Choroid plexus epithelial cell (primary cell): Measurements from ENCODE around the gene FANCC.

Source experiments
- DNase-seq: peaks from one replicate; pipeline ENCODE4 v3.0.0-alpha.2; 2010; ENCODE audit warnings: low read depth
- H3K4me3 ChIP-seq: 2 replicates; pipeline ENCODE4 v1.5.1; 2011; ENCODE audit warnings: low read depth, mild to moderate bottlenecking, control low read depth, low read length, moderate library complexity
- TF ChIP-seq, protein P1 (sequence below): conservative IDR thresholded peaks from 2 replicates; pipeline ENCODE4 v1.5.1; 2011; ENCODE audit warnings: low read depth, mild to moderate bottlenecking, control low read depth, inconsistent platforms, low read length, moderate library complexity

FANCC gene

DNA sequence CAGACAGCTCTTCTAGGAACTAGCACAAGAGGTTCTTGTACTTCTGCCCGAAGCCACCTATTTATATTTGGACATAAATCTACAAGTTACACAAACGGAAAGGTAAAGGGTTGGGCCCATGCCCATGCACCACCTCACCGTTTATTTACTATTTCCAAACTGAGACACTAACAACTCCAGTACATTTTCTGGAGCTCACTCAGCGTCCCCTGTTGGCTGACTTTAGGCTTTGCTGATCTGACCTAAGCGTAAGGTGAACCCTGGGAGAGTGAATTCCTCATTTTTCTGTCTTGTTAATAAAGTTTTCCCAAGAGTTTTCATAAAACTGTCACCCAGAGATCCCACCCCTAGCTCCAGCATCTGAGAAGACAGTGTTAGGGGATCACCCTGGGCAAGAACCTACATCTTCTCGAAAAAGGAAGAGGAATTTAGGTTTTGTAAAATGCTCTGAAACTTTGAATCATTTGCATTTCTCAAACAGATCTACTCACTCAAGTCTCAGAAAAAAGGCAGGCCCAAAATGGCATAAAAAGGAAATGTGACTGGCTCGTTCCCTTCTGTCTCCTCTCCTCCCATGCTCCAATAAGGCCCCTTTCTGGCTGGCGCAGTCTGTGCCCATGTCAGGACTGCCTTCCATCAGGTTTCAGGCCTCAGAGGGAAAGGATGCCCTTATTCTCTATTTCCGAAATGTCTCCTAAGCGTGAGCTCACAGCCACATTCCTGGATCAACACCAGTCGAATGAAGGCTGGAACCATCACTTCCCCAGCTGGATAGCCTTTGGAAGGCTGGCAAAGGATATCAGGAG is 201.3 kb downstream of the FANCC start:
- no peak overlapping the region for H3K4me3 ChIP-seq
- TF ChIP-seq, protein P1, sequence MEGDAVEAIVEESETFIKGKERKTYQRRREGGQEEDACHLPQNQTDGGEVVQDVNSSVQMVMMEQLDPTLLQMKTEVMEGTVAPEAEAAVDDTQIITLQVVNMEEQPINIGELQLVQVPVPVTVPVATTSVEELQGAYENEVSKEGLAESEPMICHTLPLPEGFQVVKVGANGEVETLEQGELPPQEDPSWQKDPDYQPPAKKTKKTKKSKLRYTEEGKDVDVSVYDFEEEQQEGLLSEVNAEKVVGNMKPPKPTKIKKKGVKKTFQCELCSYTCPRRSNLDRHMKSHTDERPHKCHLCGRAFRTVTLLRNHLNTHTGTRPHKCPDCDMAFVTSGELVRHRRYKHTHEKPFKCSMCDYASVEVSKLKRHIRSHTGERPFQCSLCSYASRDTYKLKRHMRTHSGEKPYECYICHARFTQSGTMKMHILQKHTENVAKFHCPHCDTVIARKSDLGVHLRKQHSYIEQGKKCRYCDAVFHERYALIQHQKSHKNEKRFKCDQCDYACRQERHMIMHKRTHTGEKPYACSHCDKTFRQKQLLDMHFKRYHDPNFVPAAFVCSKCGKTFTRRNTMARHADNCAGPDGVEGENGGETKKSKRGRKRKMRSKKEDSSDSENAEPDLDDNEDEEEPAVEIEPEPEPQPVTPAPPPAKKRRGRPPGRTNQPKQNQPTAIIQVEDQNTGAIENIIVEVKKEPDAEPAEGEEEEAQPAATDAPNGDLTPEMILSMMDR = peak; percentile 53

DNA sequence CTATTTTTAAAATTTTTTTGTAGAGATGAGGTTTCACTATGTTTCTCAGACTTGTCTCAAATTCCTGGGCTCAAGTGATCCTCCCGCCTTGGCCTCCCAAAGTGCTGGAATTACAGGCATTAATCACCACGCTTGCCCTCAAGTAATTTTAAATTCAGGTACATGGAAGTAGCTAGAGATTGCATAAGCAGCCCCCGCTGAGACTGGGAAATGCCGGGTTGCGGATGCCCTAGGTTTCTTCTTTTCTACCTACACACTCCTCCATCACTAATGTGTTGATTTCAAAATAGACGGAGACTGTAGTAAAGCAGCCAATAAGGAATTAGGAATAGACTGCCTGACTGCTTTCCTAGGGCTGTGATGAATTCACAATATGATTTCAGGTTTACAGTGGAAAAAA is 202.4 kb downstream of the FANCC start:
- DNase-seq = no peak
- TF ChIP-seq, protein P1 = no peak

More for the DNA sequence above, 201.3 kb downstream of the FANCC start:
- DNase-seq = peak; percentile 24

DNA sequence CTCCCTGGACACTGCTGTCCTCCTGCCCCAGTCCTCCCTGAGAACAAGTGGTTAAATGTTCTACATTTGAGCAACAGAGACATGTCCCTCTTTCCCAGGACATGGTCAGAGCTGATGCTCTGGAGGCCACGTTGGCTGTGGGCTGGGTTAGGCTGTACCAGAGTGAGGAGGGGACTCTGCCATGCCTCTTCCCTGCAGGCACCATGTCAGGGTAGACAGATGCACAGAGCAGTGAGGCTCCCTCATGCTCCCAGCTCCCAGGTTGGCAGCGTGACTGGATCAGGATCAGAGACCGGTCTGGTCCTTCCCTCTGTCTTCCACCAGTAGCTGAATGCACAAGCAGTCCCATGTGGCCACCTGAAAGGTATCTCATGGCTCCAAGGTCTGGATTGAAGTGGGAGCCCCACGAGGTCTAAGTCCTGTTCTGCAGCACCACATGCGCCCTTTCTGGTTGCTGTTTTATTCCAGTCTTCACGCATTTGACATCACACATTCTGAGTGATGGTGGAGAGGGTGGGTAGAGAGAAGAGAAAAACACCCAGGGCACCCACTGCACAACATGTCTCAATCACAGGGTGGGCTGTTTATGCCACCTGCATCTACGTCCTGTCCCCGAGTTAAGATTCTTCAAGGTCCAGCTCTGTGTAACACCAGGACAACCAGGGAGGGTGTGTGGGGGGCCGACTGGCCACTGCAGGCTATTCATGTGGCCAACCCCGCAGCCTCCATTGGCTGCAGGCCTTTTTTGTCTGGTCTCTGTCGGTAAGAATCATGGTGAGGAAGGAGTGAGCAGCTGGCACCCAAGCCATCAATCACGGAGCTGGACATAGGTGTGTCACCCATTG is 204.9 kb downstream of the FANCC start:
- TF ChIP-seq, protein P1 = no peak
- H3K4me3 ChIP-seq = no peak overlapping the region
- DNase-seq = no peak

More for the DNA sequence above, 202.4 kb downstream of the FANCC start:
- no peak overlapping the region for H3K4me3 ChIP-seq

DNA sequence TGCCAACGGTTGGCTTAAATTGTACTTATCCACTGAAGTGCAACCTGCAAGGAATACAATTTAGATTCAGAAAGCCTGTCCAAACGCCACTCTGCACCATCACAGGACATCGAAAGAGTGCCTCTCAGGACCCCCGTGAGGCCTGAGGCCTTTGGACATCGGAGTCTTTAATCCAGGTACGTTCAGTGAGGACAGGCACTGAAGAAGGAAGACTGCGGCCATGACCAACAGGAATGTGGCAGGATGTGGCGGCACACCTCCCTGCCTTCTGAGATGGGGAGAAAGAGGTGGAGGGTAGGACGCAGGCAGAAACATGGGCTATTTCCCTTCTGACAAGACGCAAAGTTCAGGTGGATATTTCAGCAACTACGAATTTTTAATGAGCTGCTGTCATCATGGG is 205.8 kb downstream of the FANCC start:
- no peak for DNase-seq
- H3K4me3 ChIP-seq = no peak overlapping the region
- TF ChIP-seq, protein P1 = no peak

DNA sequence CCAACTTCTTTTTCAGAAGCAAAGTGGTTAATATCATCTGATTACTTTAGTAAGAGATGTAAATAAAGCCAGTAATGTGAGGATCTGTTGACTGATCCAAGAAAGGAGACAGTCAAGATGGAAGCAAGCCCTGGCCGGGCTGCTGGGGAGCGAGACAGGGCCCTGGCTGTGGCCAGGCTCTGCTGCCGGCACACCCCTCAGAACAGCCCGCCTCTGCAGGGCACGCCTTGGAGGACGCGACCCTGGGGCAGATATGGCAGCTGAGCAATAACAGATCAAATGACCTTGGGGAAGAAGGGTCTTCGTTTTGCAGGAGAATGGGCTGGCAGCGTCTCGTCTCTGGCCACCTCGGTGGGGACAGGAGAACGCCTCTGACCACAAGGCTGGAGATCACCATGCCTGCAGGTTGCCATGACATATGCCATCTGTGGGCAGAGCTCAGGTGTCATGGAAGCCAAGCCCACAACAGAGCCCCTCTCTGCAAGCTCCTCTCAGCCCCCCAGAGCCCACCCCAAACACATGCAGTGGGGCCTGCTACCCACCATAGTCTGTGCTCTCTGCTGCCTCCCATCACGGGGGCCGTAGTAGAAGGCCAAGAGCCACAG is 206.5 kb downstream of the FANCC start:
- H3K4me3 ChIP-seq = no peak overlapping the region
- no peak for DNase-seq
- TF ChIP-seq, protein P1 = no peak

DNA sequence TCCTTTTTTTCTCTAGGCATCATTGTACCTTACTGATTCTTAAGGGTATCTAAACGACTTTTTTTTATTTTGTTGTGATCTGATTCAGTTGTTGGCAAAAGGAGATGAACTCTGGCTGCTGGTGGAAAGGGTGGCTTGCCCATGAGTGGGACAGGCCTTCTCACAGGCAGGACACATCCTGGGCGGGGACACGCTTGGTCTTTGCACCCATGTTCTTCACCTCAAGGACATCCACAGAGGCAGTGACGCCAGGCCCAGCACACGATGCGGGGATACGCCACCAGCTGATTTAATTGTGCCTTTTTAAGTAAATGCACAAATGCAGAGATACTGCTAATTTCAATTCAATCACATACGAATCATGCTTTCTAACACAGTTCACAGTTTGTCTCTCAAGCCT is 208.1 kb downstream of the FANCC start:
- TF ChIP-seq, protein P1 = no peak
- no peak for DNase-seq
- H3K4me3 ChIP-seq = no peak overlapping the region
